Lower leg skin (tissue), 4 donors: ENCODE data around the gene COPZ1. TPM values are rescaled to one million over a fixed set of nuclear protein-coding genes. Genes with fewer than 3 reads are reported as not detected.
"Not testable (repeated sequence)": the region's sequence is repeated elsewhere in the genome, so short reads cannot be mapped to it uniquely, and the experiment has no call there.

Experiments used
- DNase-seq, 2 donors: peaks; one replicate each; pipeline ENCODE4 v3.0.0-alpha.2; 2019; ENCODE audit warnings: low spot score in 2 of 2
- H3K4me3 ChIP-seq: fragments of 200-600 bp; sonication (generic); 2 replicates; pipeline ENCODE4 v1.5.1; 2017; ENCODE audit warnings: mild to moderate bottlenecking, low read depth; ENCODE audit not compliant: poor library complexity, severe bottlenecking
- CTCF ChIP-seq, 3 donors: fragments of 450-650 bp; IDR thresholded peaks; one replicate each; pipeline ENCODE4 v1.5.1; 2016; ENCODE audit warnings: antibody characterized with exemption in 3 of 3, mild to moderate bottlenecking in 3 of 3, moderate library complexity in 2 of 3
- POLR2A ChIP-seq, 2 donors: fragments of 450-650 bp; IDR thresholded peaks; one replicate each; pipeline ENCODE4 v1.6.1; 2016 to 2017; ENCODE audit warnings: antibody characterized with exemption in 2 of 2, mild to moderate bottlenecking in 1 of 2, moderate library complexity in 1 of 2
- WGBS, 2 donors: methylation state at CpG; one replicate each; pipeline ENCODE4 v1.1.5; 2018; 5-methylcytosine and 5-hydroxymethylcytosine counted together
- intact Hi-C: fragments of 100-400 bp; cut with DNase I; formaldehyde crosslinking; loops from one replicate; pipeline ENCODE4 v1.15.0; 2023; ENCODE audit warnings: low total_unique reads
- total RNA-seq, 4 donors: library from RNA; depleted of rRNA; stranded (reverse); fragments of >200 nt; gene quantifications; one replicate each; pipeline ENCODE4 v1.1.0, GENCODE V29; 2016

The COPZ1 gene
- total RNA-seq, 4 donors from 2014 or later, result 55.6 to 86.5 (median 69.4) TPM

GRCh38 chr12:54280468-54281260 is 44.3 kb upstream of the COPZ1 start, which contains the start of gene HNRNPA1:
HNRNPA1 (plus strand) TSS chr12:54280726; CDS start chr12:54280808, 82 bp downstream.
- TF ChIP-seq POLR2A (IDR thresholded peaks at IDR 0.05) (peak in 1 of 2 donors; percentile 99), CTCF (IDR thresholded peaks at IDR 0.05) (no peak)
- intact Hi-C loops, result no loop called here
- H3K4me3 ChIP-seq, result peak within 1 kb of the TSS; percentile 78
- 0% methylated on average over 48 of the region's 48 CpGs for WGBS, 2 donors
- peak; percentile 99 for DNase-seq

GRCh38 chr12:54281261-54281638 is 43.7 kb upstream of the COPZ1 start:
- H3K4me3 ChIP-seq, result peak overlapping the region; percentile 78
- 1% methylated on average over 10 of the region's 10 CpGs for WGBS, 2 donors
- intact Hi-C loops, DNase-seq: not testable (repeated sequence)

- H3K4me3 ChIP-seq, result peak overlapping the region; percentile 78
- intact Hi-C loops, DNase-seq: not testable (repeated sequence)
- WGBS, 2 donors, result 11 to 12% methylated on average over 4 of the region's 4 CpGs
Observed at GRCh38 chr12:54281694-54282093, 43.2 kb upstream of the COPZ1 start.

- WGBS, 2 donors, result 28% methylated on average over 11 of the region's 11 CpGs
- intact Hi-C loops, result no loop called here
- TF ChIP-seq CTCF (IDR thresholded peaks at IDR 0.05) (no peak), POLR2A (IDR thresholded peaks at IDR 0.05) (no peak)
- DNase-seq, result no peak
- H3K4me3 ChIP-seq, result no peak overlapping the region
Observed at GRCh38 chr12:54282949-54283593, 41.9 kb upstream of the COPZ1 start.

GRCh38 chr12:54284070-54284780 is 40.7 kb upstream of the COPZ1 start:
- 24 to 53% methylated on average over 2 of the region's 2 CpGs for WGBS, 2 donors
- H3K4me3 ChIP-seq, DNase-seq, intact Hi-C loops: not testable (repeated sequence)

GRCh38 chr12:54285150-54286041 is 39.5 kb upstream of the COPZ1 start:
- no peak for DNase-seq
- intact Hi-C loops, result no loop called here
- H3K4me3 ChIP-seq, result no peak overlapping the region
- TF ChIP-seq POLR2A (IDR thresholded peaks at IDR 0.05) (no peak), CTCF (IDR thresholded peaks at IDR 0.05) (no peak)
- 44 to 45% methylated on average over 5 of the region's 5 CpGs for WGBS, 2 donors
